PC-3 (cell line): ENCODE measurements around the gene CCDC174. TPM values are rescaled to one million over a fixed set of nuclear protein-coding genes. Genes with fewer than 3 reads are reported as not detected.
A peak's percentile ranks its signal among the peaks of the same experiment; 100 is the strongest.

Experiments
- ATAC-seq: fragments of 200-7000 bp; cut with Tn5 transposase; 2 replicates; pipeline ENCODE4 v1.9.1; 2020; ENCODE audit warnings: mild to moderate bottlenecking, moderate library complexity
- BruUV-seq: library from RNA; stranded (reverse); fragments of 400-500 nt; replicated peaks from 2 replicates; lab custom pipeline; 2021; lab: Mats Ljungman, UMichigan
- CTCF ChIA-PET: fragments of 300-600 bp; sonication (Branson Sonifier 250); formaldehyde crosslinking; loops from one replicate; lab custom pipeline; 2022; ENCODE audit warnings: antibody characterized with exemption; lab: Charles Lee
- POLR2A ChIA-PET: fragments of 300-600 bp; sonication (Branson Sonifier 250); formaldehyde crosslinking; loops from one replicate; lab custom pipeline; 2022; ENCODE audit warnings: antibody characterized with exemption; ENCODE audit not compliant: unreplicated experiment; lab: Charles Lee
- DNase-seq: peaks from one replicate; pipeline ENCODE4 v3.0.0-alpha.2; 2015
- H2AFZ ChIP-seq: fragments of 300-600 bp; sonication (generic); 2 replicates; pipeline ENCODE4 v1.6.0; 2016; ENCODE audit warnings: antibody characterized with exemption, low read length
- H3F3A ChIP-seq: fragments of 300-600 bp; sonication (generic); one replicate; pipeline ENCODE4 v1.6.0; 2017; ENCODE audit warnings: antibody characterized with exemption, low read length, control low read depth, mild to moderate bottlenecking; ENCODE audit not compliant: unreplicated experiment
- H3K27ac ChIP-seq: fragments of 300-600 bp; sonication (generic); 2 replicates; pipeline ENCODE4 v1.5.1; 2016; ENCODE audit warnings: mild to moderate bottlenecking, low read length
- H3K27me3 ChIP-seq: fragments of 300-600 bp; sonication (generic); 2 replicates; pipeline ENCODE4 v1.6.1; 2016; ENCODE audit warnings: low read length, mixed read lengths
- H3K36me3 ChIP-seq: fragments of 300-600 bp; sonication (generic); 2 replicates; pipeline ENCODE4 v1.6.1; 2016; ENCODE audit warnings: low read depth, mixed run types, low read length, mixed read lengths
- H3K4me1 ChIP-seq: fragments of 300-600 bp; sonication (generic); 2 replicates; pipeline ENCODE4 v1.5.1; 2016; ENCODE audit warnings: low read length; ENCODE audit not compliant: insufficient read depth
- H3K4me2 ChIP-seq: fragments of 300-600 bp; sonication (generic); 2 replicates; pipeline ENCODE4 v1.6.0; 2016; ENCODE audit warnings: low read length
- H3K4me3 ChIP-seq: fragments of 300-600 bp; sonication (generic); 2 replicates; pipeline ENCODE4 v1.5.1; 2016; ENCODE audit warnings: mild to moderate bottlenecking, low read length, mixed read lengths
- H3K79me2 ChIP-seq: fragments of 300-600 bp; sonication (generic); 2 replicates; pipeline ENCODE4 v1.6.1; 2017; ENCODE audit warnings: low read length, mixed read lengths
- H3K9ac ChIP-seq: fragments of 300-600 bp; sonication (generic); 2 replicates; pipeline ENCODE4 v1.6.0; 2016; ENCODE audit warnings: mild to moderate bottlenecking, low read length
- H3K9me2 ChIP-seq: fragments of 300-600 bp; sonication (generic); replicated peaks from 2 replicates; pipeline ENCODE4 v1.6.1; 2016; ENCODE audit warnings: mixed run types, low read length, mixed read lengths
- H3K9me3 ChIP-seq: fragments of 300-600 bp; sonication (generic); 2 replicates; pipeline ENCODE4 v1.6.1; 2016; ENCODE audit warnings: low read length, mixed read lengths
- H4K20me1 ChIP-seq: fragments of 300-600 bp; sonication (generic); 2 replicates; pipeline ENCODE4 v1.6.1; 2016; ENCODE audit warnings: low read length, mixed read lengths
- EZH2 ChIP-seq: fragments of 300-600 bp; sonication (generic); IDR thresholded peaks from one replicate; pipeline ENCODE4 v1.6.1; 2017; ENCODE audit warnings: antibody characterized with exemption, mild to moderate bottlenecking, low read length; ENCODE audit not compliant: unreplicated experiment
- EZH2phosphoT487 ChIP-seq: fragments of 300-600 bp; sonication (generic); IDR thresholded peaks from 2 replicates; pipeline ENCODE4 v1.6.1; 2018; ENCODE audit warnings: mild to moderate bottlenecking, antibody characterized with exemption, low read length, borderline replicate concordance
- intact Hi-C: fragments of 100-400 bp; cut with micrococcal nuclease; formaldehyde crosslinking; loops from 2 replicates; pipeline ENCODE4 v1.9.0; 2023
- total RNA-seq: library from RNA; depleted of rRNA; stranded (reverse); fragments of >200 nt; gene quantifications from 2 replicates; pipeline ENCODE4 v1.2.3, GENCODE V29; 2014
- TF ChIP-seq, protein P1 (sequence below): fragments of 300-600 bp; sonication (generic); conservative IDR thresholded peaks from 2 replicates; pipeline ENCODE4 v1.5.1; 2017; ENCODE audit warnings: antibody characterized with exemption, low read depth, mild to moderate bottlenecking, low read length

Gene CCDC174
- total RNA-seq, 1 experiment from 2014 or later = 8.2 TPM

DNA sequence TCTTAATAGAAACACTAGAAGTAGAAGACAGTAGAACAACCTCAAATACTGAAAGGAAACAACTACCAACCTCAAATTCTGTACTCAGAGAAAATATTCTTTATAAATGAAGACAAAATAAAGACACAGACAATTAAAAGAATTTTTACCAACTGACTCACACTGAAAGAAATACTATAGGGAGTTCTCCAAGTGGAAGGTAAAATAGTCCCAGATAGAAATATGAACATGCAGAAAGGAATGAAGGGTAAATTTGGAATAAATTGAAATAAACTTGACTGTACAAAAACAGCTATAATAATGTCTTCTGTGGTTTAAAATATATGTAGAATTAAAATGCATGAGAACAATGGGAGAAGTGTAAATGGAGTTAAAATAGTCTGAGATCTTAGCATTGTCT lies 36.7 kb upstream of the CCDC174 start:
- H3K27ac ChIP-seq = no peak overlapping the region
- H3K27me3 ChIP-seq = peaks cover 25% of the 10 kb centered on the region
- BruUV-seq = no TSS peak
- H3K79me2 ChIP-seq = no peaks in the 10 kb centered on the region
- H3K4me3 ChIP-seq = no peak overlapping the region
- ChIA-PET CTCF (no interaction called here), POLR2A (no interaction called here)
- no peak for DNase-seq
- no peaks in the 10 kb centered on the region for H3K9me2 ChIP-seq
- TF ChIP-seq, protein P1, sequence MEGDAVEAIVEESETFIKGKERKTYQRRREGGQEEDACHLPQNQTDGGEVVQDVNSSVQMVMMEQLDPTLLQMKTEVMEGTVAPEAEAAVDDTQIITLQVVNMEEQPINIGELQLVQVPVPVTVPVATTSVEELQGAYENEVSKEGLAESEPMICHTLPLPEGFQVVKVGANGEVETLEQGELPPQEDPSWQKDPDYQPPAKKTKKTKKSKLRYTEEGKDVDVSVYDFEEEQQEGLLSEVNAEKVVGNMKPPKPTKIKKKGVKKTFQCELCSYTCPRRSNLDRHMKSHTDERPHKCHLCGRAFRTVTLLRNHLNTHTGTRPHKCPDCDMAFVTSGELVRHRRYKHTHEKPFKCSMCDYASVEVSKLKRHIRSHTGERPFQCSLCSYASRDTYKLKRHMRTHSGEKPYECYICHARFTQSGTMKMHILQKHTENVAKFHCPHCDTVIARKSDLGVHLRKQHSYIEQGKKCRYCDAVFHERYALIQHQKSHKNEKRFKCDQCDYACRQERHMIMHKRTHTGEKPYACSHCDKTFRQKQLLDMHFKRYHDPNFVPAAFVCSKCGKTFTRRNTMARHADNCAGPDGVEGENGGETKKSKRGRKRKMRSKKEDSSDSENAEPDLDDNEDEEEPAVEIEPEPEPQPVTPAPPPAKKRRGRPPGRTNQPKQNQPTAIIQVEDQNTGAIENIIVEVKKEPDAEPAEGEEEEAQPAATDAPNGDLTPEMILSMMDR = no peak
- no peak for TF ChIP-seq EZH2phosphoT487
- no peak for TF ChIP-seq EZH2
- H3K4me2 ChIP-seq = no peak overlapping the region
- peaks cover 5% of the 10 kb centered on the region; the same call in 1 of the 2 replicates for H3K4me1 ChIP-seq
- ATAC-seq = no peak
- no peaks in the 10 kb centered on the region for H3F3A ChIP-seq
- intact Hi-C loops = no loop called here
- no peak overlapping the region for H2AFZ ChIP-seq
- H3K36me3 ChIP-seq = no peaks in the 10 kb centered on the region
- H3K9me3 ChIP-seq = no peaks in the 10 kb centered on the region
- no peak overlapping the region for H3K9ac ChIP-seq
- H4K20me1 ChIP-seq = no peaks in the 10 kb centered on the region

DNA sequence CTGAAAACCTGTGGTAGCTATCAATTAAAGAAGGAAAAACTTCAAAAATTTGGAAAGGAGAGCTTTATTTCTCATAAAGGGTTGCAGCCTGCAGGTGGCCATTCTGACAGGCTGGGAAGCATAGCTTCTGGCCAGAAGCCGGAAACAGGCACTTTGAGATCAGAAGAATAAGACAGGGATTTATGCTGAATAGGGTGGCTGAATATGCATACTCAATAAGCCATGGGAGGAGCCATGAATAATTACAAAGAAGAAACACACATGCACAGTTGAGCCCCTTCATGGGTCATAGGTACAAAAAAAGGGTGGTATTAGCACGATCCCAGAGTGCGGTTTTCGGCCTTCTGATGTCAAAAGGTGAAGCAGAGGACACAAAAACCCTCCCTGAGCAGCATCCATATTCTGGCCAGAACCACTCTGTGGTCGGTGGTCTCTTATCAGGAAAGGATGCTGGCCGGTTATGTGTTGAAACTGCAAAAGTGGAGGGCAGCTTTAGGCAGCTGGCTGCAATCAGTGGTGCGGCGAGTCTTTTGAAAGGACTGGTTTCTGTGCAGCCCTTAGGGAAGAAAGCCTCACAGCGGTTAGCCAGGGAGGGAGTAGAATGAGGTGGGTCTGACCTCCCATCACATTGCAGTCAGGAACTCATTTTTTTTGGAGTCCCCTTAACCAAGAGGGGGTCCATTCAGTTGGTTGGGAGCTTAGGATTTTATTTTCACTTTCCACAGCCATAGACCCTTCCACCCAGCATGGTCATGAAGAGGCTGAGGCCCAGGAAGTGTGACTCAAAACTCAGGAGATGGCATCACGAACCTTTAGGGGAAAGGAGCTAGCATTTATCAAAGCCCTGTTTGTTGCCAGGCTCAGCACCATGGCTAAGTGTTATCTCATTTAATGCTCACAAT lies 34.7 kb upstream of the CCDC174 start:
- CTCF ChIA-PET = no interaction called here
- peak; percentile 29; the same call in 1 of the 2 replicates for ATAC-seq
- no peaks in the 10 kb centered on the region for H4K20me1 ChIP-seq

More for the DNA sequence above, 34.7 kb upstream of the CCDC174 start:
- no peak overlapping the region for H3K27ac ChIP-seq
- H3K4me1 ChIP-seq = peaks cover 5% of the 10 kb centered on the region; the same call in 1 of the 2 replicates
- no peak overlapping the region for H3K9ac ChIP-seq
- intact Hi-C loops = no loop called here
- no TSS peak for BruUV-seq
- H3K36me3 ChIP-seq = no peaks in the 10 kb centered on the region
- H3K79me2 ChIP-seq = no peaks in the 10 kb centered on the region
- no peaks in the 10 kb centered on the region for H3K9me2 ChIP-seq
- no peaks in the 10 kb centered on the region for H3K9me3 ChIP-seq
- H3K4me3 ChIP-seq = no peak overlapping the region
- no peak overlapping the region for H2AFZ ChIP-seq
- H3K4me2 ChIP-seq = no peak overlapping the region
- peaks cover 7% of the 10 kb centered on the region; the same call in 1 of the 2 replicates for H3K27me3 ChIP-seq
- POLR2A ChIA-PET = no interaction called here
- TF ChIP-seq, protein P1 = no peak
- no peak for TF ChIP-seq EZH2phosphoT487
- no peak for TF ChIP-seq EZH2
- no peaks in the 10 kb centered on the region for H3F3A ChIP-seq
- DNase-seq = no peak
